HepG2 (cell line): ENCODE data around the gene CAB39.

Experiments
- CEBPG ChIP-seq: IDR thresholded peaks from 2 replicates; pipeline ENCODE4 v1.6.1; 2016
- HNRNPUL1 ChIP-seq: fragments of 200-400 bp; formaldehyde crosslinking; IDR thresholded peaks from 2 replicates; pipeline ENCODE4 v1.6.1; 2017; ENCODE audit warnings: low read depth, mild to moderate bottlenecking, low read length, moderate library complexity
- JUNB ChIP-seq: sonication (generic); formaldehyde crosslinking; IDR thresholded peaks from 2 replicates; pipeline ENCODE4 v1.8.0; 2022; ENCODE audit warnings: missing genetic modification reagents, mild to moderate bottlenecking, borderline replicate concordance
- NR2C2 ChIP-seq: sonication (generic); formaldehyde crosslinking; IDR thresholded peaks from 2 replicates; pipeline ENCODE4 v1.4.0; 2020; ENCODE audit warnings: missing genetic modification reagents, mild to moderate bottlenecking, moderate library complexity, borderline replicate concordance
- USF2 ChIP-seq, 2 experiments: sonication (generic) in 1 of 2; formaldehyde crosslinking in 1 of 2; IDR thresholded peaks; 2 replicates each; pipeline versions ENCODE4 v1.5.1 to v1.6.1; 2011 to 2020; ENCODE audit warnings: borderline replicate concordance in 1 of 2, low read depth in 1 of 2, low read length in 1 of 2, mild to moderate bottlenecking in 1 of 2, missing genetic modification reagents in 1 of 2, moderate library complexity in 1 of 2
- ZNF501 ChIP-seq: sonication (generic); formaldehyde crosslinking; IDR thresholded peaks from 2 replicates; pipeline ENCODE4 v1.5.1; 2020; ENCODE audit warnings: mild to moderate bottlenecking, moderate library complexity, missing genetic modification reagents
- TF ChIP-seq, protein P1 (sequence below): sonication (generic); formaldehyde crosslinking; conservative IDR thresholded peaks from 2 replicates; pipeline ENCODE4 v1.4.0; 2020; ENCODE audit warnings: missing genetic modification reagents
- TF ChIP-seq, protein P2 (sequence below): IDR thresholded peaks from 2 replicates; pipeline ENCODE4 v1.6.1; 2016; ENCODE audit warnings: mild to moderate bottlenecking
- TF ChIP-seq, protein P3 (sequence below): sonication (generic); formaldehyde crosslinking; IDR thresholded peaks from 2 replicates; pipeline ENCODE4 v1.4.0; 2020; ENCODE audit warnings: missing genetic modification reagents
- TF ChIP-seq, protein P4 (sequence below): sonication (generic); formaldehyde crosslinking; IDR thresholded peaks from 2 replicates; pipeline ENCODE4 v1.5.1; 2020; ENCODE audit warnings: missing genetic modification reagents, mild to moderate bottlenecking, borderline replicate concordance

GRCh38 chr2:230779126-230779525, 66.5 kb downstream of the CAB39 start:
- no peak for TF ChIP-seq HNRNPUL1
- TF ChIP-seq NR2C2 = no peak
- TF ChIP-seq, protein P1, sequence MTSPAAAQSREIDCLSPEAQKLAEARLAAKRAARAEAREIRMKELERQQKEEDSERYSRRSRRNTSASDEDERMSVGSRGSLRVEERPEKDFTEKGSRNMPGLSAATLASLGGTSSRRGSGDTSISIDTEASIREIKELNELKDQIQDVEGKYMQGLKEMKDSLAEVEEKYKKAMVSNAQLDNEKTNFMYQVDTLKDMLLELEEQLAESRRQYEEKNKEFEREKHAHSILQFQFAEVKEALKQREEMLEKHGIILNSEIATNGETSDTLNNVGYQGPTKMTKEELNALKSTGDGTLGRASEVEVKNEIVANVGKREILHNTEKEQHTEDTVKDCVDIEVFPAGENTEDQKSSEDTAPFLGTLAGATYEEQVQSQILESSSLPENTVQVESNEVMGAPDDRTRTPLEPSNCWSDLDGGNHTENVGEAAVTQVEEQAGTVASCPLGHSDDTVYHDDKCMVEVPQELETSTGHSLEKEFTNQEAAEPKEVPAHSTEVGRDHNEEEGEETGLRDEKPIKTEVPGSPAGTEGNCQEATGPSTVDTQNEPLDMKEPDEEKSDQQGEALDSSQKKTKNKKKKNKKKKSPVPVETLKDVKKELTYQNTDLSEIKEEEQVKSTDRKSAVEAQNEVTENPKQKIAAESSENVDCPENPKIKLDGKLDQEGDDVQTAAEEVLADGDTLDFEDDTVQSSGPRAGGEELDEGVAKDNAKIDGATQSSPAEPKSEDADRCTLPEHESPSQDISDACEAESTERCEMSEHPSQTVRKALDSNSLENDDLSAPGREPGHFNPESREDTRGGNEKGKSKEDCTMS = no peak
- no peak for TF ChIP-seq USF2 (IDR thresholded peaks at IDR 0.05; ENCODE audit: low read depth, low read length)
- no peak for TF ChIP-seq USF2 (CRISPR knock-in tag; IDR thresholded peaks at IDR 0.05; ENCODE audit: borderline replicate concordance)
- TF ChIP-seq, protein P2, sequence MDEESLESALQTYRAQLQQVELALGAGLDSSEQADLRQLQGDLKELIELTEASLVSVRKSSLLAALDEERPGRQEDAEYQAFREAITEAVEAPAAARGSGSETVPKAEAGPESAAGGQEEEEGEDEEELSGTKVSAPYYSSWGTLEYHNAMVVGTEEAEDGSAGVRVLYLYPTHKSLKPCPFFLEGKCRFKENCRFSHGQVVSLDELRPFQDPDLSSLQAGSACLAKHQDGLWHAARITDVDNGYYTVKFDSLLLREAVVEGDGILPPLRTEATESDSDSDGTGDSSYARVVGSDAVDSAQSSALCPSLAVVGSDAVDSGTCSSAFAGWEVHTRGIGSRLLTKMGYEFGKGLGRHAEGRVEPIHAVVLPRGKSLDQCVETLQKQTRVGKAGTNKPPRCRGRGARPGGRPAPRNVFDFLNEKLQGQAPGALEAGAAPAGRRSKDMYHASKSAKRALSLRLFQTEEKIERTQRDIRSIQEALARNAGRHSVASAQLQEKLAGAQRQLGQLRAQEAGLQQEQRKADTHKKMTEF (CRISPR knock-in tag) = no peak
- no peak for TF ChIP-seq CEBPG
- TF ChIP-seq, protein P3, sequence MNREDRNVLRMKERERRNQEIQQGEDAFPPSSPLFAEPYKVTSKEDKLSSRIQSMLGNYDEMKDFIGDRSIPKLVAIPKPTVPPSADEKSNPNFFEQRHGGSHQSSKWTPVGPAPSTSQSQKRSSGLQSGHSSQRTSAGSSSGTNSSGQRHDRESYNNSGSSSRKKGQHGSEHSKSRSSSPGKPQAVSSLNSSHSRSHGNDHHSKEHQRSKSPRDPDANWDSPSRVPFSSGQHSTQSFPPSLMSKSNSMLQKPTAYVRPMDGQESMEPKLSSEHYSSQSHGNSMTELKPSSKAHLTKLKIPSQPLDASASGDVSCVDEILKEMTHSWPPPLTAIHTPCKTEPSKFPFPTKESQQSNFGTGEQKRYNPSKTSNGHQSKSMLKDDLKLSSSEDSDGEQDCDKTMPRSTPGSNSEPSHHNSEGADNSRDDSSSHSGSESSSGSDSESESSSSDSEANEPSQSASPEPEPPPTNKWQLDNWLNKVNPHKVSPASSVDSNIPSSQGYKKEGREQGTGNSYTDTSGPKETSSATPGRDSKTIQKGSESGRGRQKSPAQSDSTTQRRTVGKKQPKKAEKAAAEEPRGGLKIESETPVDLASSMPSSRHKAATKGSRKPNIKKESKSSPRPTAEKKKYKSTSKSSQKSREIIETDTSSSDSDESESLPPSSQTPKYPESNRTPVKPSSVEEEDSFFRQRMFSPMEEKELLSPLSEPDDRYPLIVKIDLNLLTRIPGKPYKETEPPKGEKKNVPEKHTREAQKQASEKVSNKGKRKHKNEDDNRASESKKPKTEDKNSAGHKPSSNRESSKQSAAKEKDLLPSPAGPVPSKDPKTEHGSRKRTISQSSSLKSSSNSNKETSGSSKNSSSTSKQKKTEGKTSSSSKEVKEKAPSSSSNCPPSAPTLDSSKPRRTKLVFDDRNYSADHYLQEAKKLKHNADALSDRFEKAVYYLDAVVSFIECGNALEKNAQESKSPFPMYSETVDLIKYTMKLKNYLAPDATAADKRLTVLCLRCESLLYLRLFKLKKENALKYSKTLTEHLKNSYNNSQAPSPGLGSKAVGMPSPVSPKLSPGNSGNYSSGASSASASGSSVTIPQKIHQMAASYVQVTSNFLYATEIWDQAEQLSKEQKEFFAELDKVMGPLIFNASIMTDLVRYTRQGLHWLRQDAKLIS = no peak
- TF ChIP-seq, protein P4, sequence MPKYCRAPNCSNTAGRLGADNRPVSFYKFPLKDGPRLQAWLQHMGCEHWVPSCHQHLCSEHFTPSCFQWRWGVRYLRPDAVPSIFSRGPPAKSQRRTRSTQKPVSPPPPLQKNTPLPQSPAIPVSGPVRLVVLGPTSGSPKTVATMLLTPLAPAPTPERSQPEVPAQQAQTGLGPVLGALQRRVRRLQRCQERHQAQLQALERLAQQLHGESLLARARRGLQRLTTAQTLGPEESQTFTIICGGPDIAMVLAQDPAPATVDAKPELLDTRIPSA (CRISPR knock-in tag) = no peak
- TF ChIP-seq ZNF501 (CRISPR knock-in tag) = no peak
- no peak for TF ChIP-seq JUNB
